GM12878 (cell line): ENCODE measurements around the gene ZNF25. TPM values are rescaled to one million over a fixed set of nuclear protein-coding genes. Genes with fewer than 3 reads are reported as not detected.

Experiments
- ATAC-seq: fragments of 200-7000 bp; cut with Tn5 transposase; 3 replicates; pipeline ENCODE4 v1.9.1; 2020; ENCODE audit warnings: mild to moderate bottlenecking, moderate library complexity
- BruUV-seq: library from RNA; stranded (reverse); fragments of 400-500 nt; replicated peaks from 2 replicates; lab custom pipeline; 2021; lab: Mats Ljungman, UMichigan
- CTCF ChIA-PET: fragments of 300-600 bp; sonication (Branson Sonifier 250); formaldehyde crosslinking; extraction: SDS; loops from one replicate; lab custom pipeline; 2021; ENCODE audit warnings: inconsistent platforms; lab: Yijun Ruan, JAX
- POLR2A ChIA-PET: fragments of 350-600 bp; formaldehyde crosslinking; extraction: SDS; loops from one replicate; lab custom pipeline; 2021; ENCODE audit warnings: inconsistent platforms; lab: Charles Lee
- RAD21 ChIA-PET: fragments of 300-600 bp; sonication (Branson Sonifier 250); formaldehyde crosslinking; loops from one replicate; lab custom pipeline; 2023; ENCODE audit warnings: antibody characterized with exemption; ENCODE audit not compliant: unreplicated experiment; lab: Charles Lee
- SMC1A ChIA-PET: fragments of 300-600 bp; sonication (Branson Sonifier 250); formaldehyde crosslinking; loops from one replicate; lab custom pipeline; 2023; ENCODE audit not compliant: unreplicated experiment, uncharacterized antibody; lab: Charles Lee
- DNase-seq: peaks from one replicate; pipeline ENCODE4 v3.0.0-alpha.2; 2011; ENCODE audit warnings: low read depth, low spot score
- FAIRE-seq: peaks from 3 replicates; lab custom pipeline; 2011; peaks lifted over from hg19 to GRCh38; lab: Jason Lieb, UNC
- H2AFZ ChIP-seq: 2 replicates; pipeline ENCODE4 v1.6.0; 2011; ENCODE audit warnings: low read depth, low read length, control low read depth; ENCODE audit not compliant: control insufficient read depth
- H3K27ac ChIP-seq: 2 replicates; pipeline ENCODE4 v1.5.1; 2011; ENCODE audit warnings: control low read depth; ENCODE audit not compliant: control insufficient read depth, insufficient read depth
- H3K27me3 ChIP-seq, 2 experiments: replicated peaks in 1 of 2; 2 replicates each; pipeline versions ENCODE4 v1.6.0 to v1.6.1; 2011; ENCODE audit warnings: low read length in 1 of 2; ENCODE audit not compliant: control insufficient read depth in 2 of 2, insufficient read depth in 2 of 2
- H3K36me3 ChIP-seq, 2 experiments: 2 replicates each; pipeline ENCODE4 v1.5.1; 2011; ENCODE audit warnings: low read length in 1 of 2; ENCODE audit not compliant: control insufficient read depth in 2 of 2, insufficient read depth in 2 of 2
- H3K4me1 ChIP-seq: 2 replicates; pipeline ENCODE4 v1.6.1; 2011; ENCODE audit warnings: mild to moderate bottlenecking, low read length, moderate library complexity, mixed read lengths; ENCODE audit not compliant: control insufficient read depth, insufficient read depth
- H3K4me2 ChIP-seq: 2 replicates; pipeline ENCODE4 v1.6.0; 2011; ENCODE audit warnings: control low read depth; ENCODE audit not compliant: control insufficient read depth, insufficient read depth
- H3K4me3 ChIP-seq: fragments of 200-600 bp; sonication (generic); 2 replicates; pipeline ENCODE4 v1.5.1; 2016
- H3K79me2 ChIP-seq: 2 replicates; pipeline ENCODE4 v1.6.0; 2011; ENCODE audit warnings: low read length; ENCODE audit not compliant: control insufficient read depth, insufficient read depth
- H3K9ac ChIP-seq: 2 replicates; pipeline ENCODE4 v1.8.0; 2011; ENCODE audit warnings: low read length, control low read depth, mixed read lengths; ENCODE audit not compliant: control insufficient read depth, insufficient read depth
- H3K9me3 ChIP-seq: replicated peaks from 3 replicates; pipeline ENCODE4 v1.5.1; 2011; ENCODE audit warnings: mild to moderate bottlenecking, low read length; ENCODE audit not compliant: control insufficient read depth, insufficient read depth
- H4K20me1 ChIP-seq: 2 replicates; pipeline ENCODE4 v1.6.0; 2011; ENCODE audit not compliant: control insufficient read depth, insufficient read depth
- CHD1 ChIP-seq: IDR thresholded peaks from 2 replicates; pipeline ENCODE4 v1.6.1; 2012; ENCODE audit warnings: low read depth, low read length, improper control_type of control experiment
- E4F1 ChIP-seq: fragments of 450-650 bp; IDR thresholded peaks from 2 replicates; pipeline ENCODE4 v1.6.1; 2018; ENCODE audit warnings: borderline replicate concordance, mild to moderate bottlenecking; ENCODE audit not compliant: partially characterized antibody
- ETV6 ChIP-seq, 2 experiments: fragments of 450-650 bp in 1 of 2; IDR thresholded peaks in 1 of 2; conservative IDR thresholded peaks in 1 of 2; 2 replicates each; pipeline ENCODE4 v1.6.1; 2014; ENCODE audit warnings: antibody characterized with exemption in 1 of 2, borderline replicate concordance in 1 of 2, low read depth in 1 of 2, mild to moderate bottlenecking in 1 of 2, moderate library complexity in 1 of 2
- PML ChIP-seq: IDR thresholded peaks from 2 replicates; pipeline ENCODE4 v1.6.1; 2012; ENCODE audit warnings: low read length, inconsistent platforms
- RELA ChIP-seq: fragments of 450-650 bp; IDR thresholded peaks from 2 replicates; pipeline ENCODE4 v1.8.0; 2014; ENCODE audit warnings: borderline replicate concordance; ENCODE audit not compliant: partially characterized antibody
- SIN3A ChIP-seq: IDR thresholded peaks from 2 replicates; pipeline ENCODE4 v1.6.1; 2012; ENCODE audit warnings: low read depth, low read length, improper control_type of control experiment
- SKIL ChIP-seq: fragments of 450-650 bp; IDR thresholded peaks from 2 replicates; pipeline ENCODE4 v1.6.1; 2017; ENCODE audit warnings: mild to moderate bottlenecking, low read depth, inconsistent platforms; ENCODE audit not compliant: poor library complexity, severe bottlenecking
- SREBF1 ChIP-seq: IDR thresholded peaks from 2 replicates; pipeline ENCODE4 v1.6.1; 2012; ENCODE audit warnings: mild to moderate bottlenecking, low read length
- STAT1 ChIP-seq: fragments of 450-650 bp; conservative IDR thresholded peaks from 2 replicates; pipeline ENCODE4 v1.6.1; 2014; ENCODE audit warnings: antibody characterized with exemption, mild to moderate bottlenecking
- SUPT20H ChIP-seq: IDR thresholded peaks from 2 replicates; pipeline ENCODE4 v1.6.1; 2011; ENCODE audit warnings: low read depth, mild to moderate bottlenecking, low read length, moderate library complexity, borderline replicate concordance; ENCODE audit not compliant: control insufficient read depth
- TCF12 ChIP-seq: IDR thresholded peaks from 2 replicates; pipeline ENCODE4 v1.6.1; 2011; ENCODE audit warnings: low read depth, mild to moderate bottlenecking, low read length
- ZNF687 ChIP-seq: fragments of 450-650 bp; IDR thresholded peaks from 2 replicates; pipeline ENCODE4 v1.6.1; 2017; ENCODE audit warnings: mild to moderate bottlenecking, moderate library complexity
- WGBS: methylation state at CpG from one replicate; pipeline ENCODE4 v1.1.6; 2016; ENCODE audit warnings: low lambda C conversion rate; ENCODE audit not compliant: insufficient replicate concordance, insufficient coverage; ENCODE audit errors: missing lambda C conversion rate; 5-methylcytosine and 5-hydroxymethylcytosine counted together
- in situ Hi-C: fragments of 300-500 bp; cut with MboI; formaldehyde crosslinking; loops from 9 replicates; pipeline ENCODE4 v1.14.3; 2018; ENCODE audit warnings: mixed read lengths
- intact Hi-C: fragments of 100-400 bp; cut with micrococcal nuclease; formaldehyde crosslinking; loops from one replicate; pipeline ENCODE4 v1.14.2; 2022; ENCODE audit not compliant: unreplicated experiment
- polyA plus RNA-seq, 11 experiments: library from polyadenylated mRNA; depleted of rRNA in 4 of 11; unstranded in 6 of 11; stranded (reverse) in 5 of 11; fragments of >200 nt; fragmentation: Nextera tagmentation in 4 of 11; fragmentation: Illumina TruSeq in 1 of 11; extraction: Ambion mirVana in 4 of 11; extraction: Trizol in 1 of 11; gene quantifications; 1 replicate in 1 of 11; 2 replicates in 10 of 11; pipeline versions ENCODE4 v1.2.1 to v1.2.3, GENCODE V29; 2011 to 2016; ENCODE audit warnings: inconsistent platforms in 2 of 11, missing spikeins in 2 of 11, low read depth in 1 of 11
- total RNA-seq, 4 experiments: library from RNA; depleted of rRNA in 3 of 4; stranded (reverse); fragments of >200 nt in 3 of 4; fragmentation: Illumina TruSeq in 1 of 4; extraction: Trizol in 1 of 4; gene quantifications; 2 replicates each; pipeline versions ENCODE4 v1.2.1 to v1.2.3, GENCODE V29; 2013 to 2021

The ZNF25 gene
- total and polyA plus RNA-seq, 10 of the 15 experiments (the other 5 are each of a cell fraction or from before 2014, with no cell fraction given), result 1.0 to 6.8 (median 3.2) TPM

- Histone ChIP-seq H3K4me2 (peak within 1 kb of the TSS; percentile 67), H2AFZ (peak within 1 kb of the TSS; percentile 91), H3K36me3 (peaks cover 0 to 2% of the 10 kb centered on the region in 2 experiments; a peak in 1 of 4 replicates), H3K4me3 (peak within 1 kb of the TSS; percentile 83), H3K4me1 (no peaks in the 10 kb centered on the region), H3K9me3 (no peaks in the 10 kb centered on the region; the same call in 2 of the 3 replicates), H4K20me1 (no peaks in the 10 kb centered on the region), H3K27me3 (no peaks in the 10 kb centered on the region), H3K27ac (peak within 1 kb of the TSS; percentile 88), H3K79me2 (peaks cover 18% of the 10 kb centered on the region), H3K9ac (peak within 1 kb of the TSS; percentile 79)
- SMC1A ChIA-PET, result interaction anchor here (0.7 to 2.8 kb wide), 8 partner anchors 15 to 1257 kb away, joined by 3 to 12 read pairs (median 4); partner anchors contain the start of gene ZNF25
- POLR2A ChIA-PET, result interaction anchor here (0.7 to 1.7 kb wide), 3 partner anchors 34 to 156 kb away, joined by 3 to 14 read pairs (median 3); partner anchors contain the start of gene ZNF25
- CTCF ChIA-PET, result interaction anchor here (0.8 to 2.7 kb wide), 5 partner anchors 20 to 83 kb away, joined by 3 to 8 read pairs (median 6); partner anchors contain the start of genes ZNF25 and ZNF37A
- RAD21 ChIA-PET, result interaction anchor here (0.6 to 1.8 kb wide), 4 partner anchors 15 to 138 kb away, joined by 3 to 12 read pairs (median 6); partner anchors contain the start of genes ZNF25 and ZNF37A
- peak; percentile 95 for ATAC-seq
- WGBS, result under 1% methylated on average over 38 of the region's 46 CpGs
- peak; percentile 85 for DNase-seq
- intact Hi-C loops (loop anchor here (1.0 to 2.0 kb wide), 2 partner anchors 28 to 34 kb away; partner anchors contain the start of gene ZNF25), in situ Hi-C loops (no loop called here)
- BruUV-seq, result no TSS peak
- peak; percentile 47 for FAIRE-seq
- TF ChIP-seq SUPT20H, result no peak
- TF ChIP-seq ZNF687, result no peak
- peak; percentile 86 for TF ChIP-seq RELA
- TF ChIP-seq STAT1, result peak; percentile 84; the same call in 1 of the 2 replicates
- TF ChIP-seq SIN3A, result no peak; the same call in 1 of the 2 replicates
- peak; percentile 57 for TF ChIP-seq E4F1
- TF ChIP-seq CHD1, result no peak
- TF ChIP-seq SREBF1, result no peak; the same call in 1 of the 2 replicates
- peak; percentile 60 for TF ChIP-seq PML
- no peak; the same call in 1 of the 2 replicates for TF ChIP-seq TCF12
- peak; percentile 54 for TF ChIP-seq SKIL
- no peak for TF ChIP-seq ETV6 (conservative IDR thresholded peaks at IDR 0.05 in 1 of 2, IDR thresholded peaks at IDR 0.05 in 1 of 2; ENCODE audit: borderline replicate concordance in 1 of 2, low read depth in 1 of 2)
Measured at GRCh38 chr10:38010119-38010903, 33.9 kb upstream of the ZNF25 start, which contains the start of gene ZNF33A. Gene ZNF33A, plus strand, starts transcription at chr10:38010675. Its CDS starts 1,667 bp downstream, at chr10:38012342.
